Measurements from ENCODE around the gene GCH1.

The GCH1 gene

DNA sequence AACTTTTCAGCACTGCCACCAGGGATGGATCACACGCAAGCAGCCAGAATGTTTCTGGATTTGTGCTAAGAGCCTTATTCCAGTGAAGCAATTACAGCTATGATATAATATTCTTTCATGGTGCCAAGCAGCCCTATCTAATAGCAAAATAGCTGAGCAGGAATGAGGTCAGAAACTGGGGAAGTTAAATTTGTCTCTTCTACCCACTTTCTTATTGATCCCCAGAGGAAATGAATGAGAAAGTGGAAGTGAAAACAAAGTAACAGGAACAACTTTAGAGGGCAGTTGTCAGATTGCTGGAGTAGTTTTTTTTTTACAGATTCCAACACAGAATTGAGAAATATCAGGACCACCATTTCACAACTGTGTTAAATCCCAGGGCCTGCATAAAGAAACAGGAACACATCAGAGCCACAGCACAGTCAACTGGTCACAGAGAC is 44.8 kb downstream of the GCH1 start:
- DNase-seq = no peak

DNA sequence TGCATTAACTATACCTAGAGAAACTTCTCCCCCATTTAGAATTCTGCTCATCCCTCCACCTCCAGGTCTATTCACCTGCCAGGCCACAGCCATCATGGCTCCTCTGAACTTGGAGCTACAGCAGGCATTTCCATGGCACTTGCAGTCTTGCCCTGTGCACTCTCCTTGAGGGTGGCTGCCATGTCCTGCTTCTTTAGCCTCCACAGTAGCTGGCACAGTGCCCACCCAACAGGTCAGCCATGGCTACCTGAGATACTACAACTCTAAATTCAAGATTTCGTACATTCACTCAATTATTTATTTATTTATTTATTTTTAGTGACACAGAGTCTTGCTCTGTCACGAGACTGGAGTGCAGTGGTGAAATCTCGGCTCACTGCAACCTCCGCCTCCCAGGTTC is 46.5 kb downstream of the GCH1 start:
- DNase-seq = no peak

DNA sequence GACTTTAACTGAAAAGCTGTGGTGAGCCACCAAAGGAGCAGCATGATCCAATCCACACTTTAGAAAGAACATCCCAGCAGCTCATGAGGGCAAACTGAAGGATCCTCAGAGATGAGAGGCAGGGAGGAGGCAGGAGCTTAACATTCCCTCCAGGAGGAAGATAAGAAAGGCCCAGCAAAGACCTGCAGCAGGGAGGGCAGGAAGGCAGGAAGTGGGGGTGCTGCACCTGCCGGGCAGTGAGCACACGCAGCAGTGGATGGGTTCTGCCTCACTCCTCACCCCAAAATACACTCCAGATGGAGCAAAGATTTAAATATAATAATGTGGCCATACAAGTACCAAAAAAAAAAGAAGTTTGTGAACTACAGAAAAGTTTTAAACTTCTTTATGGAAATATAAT is 48.4 kb downstream of the GCH1 start:
- no peak for DNase-seq

DNA sequence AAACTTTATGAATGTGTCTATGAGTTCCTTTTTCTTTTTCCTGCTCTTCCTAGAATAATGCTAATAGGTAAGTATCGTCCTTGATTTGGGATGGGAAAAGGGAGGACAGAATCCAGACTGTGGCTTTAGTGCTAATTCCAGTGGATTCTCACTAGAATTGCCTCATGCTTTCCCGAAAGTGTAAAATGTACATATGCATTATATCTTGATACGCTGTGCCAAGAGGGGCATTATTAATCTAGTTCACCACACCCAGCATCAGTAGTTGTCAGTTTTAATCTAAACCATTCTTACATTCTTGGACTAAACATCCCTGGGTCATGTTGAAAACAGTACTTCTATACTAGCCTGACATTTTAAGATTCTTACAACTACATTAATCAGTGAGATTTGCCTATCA is 49.3 kb downstream of the GCH1 start:
- no peak for DNase-seq

DNA sequence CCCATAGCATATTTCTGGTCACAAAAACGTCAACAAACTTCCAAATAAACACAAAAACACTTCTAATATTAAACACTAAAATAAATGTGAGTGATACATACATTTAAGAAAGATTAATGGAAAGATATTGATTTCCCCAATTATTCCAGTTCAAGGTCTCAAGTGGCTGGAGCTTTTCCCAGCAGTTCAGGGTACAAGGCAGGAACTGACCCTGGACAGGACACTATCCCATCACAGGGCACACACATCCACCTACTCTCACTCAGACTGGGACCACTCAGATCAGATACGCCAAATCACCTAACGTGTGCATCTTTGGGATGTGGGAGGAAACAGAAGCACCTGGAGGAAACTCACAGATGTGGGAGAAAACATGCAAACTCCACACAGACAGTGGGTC is 50.4 kb downstream of the GCH1 start:
- no peak for DNase-seq

DNA sequence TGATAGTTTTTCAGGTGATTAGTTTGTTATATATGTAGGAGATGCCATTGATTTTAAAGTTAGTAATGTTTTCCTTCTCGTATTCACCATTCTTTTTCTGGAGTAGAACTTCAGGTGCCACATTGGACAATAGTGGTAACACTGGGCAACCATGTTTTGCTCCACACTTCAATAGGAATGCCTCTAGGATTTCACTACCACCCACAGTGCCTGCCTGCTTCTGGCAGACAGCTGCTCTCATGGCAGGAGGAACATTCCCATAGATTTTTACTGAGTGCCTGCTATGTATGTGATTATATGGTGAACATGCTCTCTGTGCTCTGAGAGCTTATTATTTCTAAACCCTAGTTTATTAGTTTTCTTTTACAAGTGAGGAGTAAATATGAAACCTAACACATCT is 53.7 kb downstream of the GCH1 start:
- DNase-seq = no peak

DNA sequence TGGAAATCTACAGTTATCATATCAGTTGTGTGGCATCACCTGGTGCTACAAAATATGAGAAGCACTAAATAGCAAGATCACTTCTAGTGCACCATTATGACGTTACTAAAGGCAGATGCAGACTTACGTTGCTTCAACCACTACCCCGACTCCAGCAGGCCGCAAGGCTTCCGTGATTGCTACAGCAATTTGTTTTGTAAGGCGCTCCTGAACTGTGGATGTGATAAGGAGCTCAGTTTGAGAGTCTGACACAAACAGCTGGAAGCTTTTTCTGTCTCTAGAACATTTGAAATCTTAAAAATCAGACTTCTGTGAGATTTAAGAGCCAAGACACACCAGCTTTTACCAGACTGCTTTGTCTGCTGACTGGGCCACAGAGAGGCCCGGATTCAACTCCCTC is 57.0 kb downstream of the GCH1 start:
- no peak for DNase-seq

DNA sequence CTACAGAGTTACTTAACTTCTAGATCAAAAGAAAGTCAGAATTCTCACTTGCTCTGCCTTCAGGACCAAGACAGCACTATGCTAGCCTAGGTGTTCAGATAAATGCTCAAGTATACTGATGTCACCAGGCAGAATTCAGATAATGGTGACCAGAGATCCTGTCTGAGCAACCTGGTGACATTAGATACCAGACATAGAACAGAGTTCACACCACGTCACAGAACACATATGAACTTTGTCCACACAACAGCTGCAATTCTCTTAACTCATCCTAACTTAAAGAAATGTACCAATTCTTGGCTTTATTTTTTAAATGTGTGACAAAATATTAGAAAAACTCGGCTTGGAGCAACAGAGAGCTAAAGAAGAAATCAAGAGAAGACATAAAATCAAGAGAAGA is 58.1 kb downstream of the GCH1 start:
- no peak for DNase-seq

DNA sequence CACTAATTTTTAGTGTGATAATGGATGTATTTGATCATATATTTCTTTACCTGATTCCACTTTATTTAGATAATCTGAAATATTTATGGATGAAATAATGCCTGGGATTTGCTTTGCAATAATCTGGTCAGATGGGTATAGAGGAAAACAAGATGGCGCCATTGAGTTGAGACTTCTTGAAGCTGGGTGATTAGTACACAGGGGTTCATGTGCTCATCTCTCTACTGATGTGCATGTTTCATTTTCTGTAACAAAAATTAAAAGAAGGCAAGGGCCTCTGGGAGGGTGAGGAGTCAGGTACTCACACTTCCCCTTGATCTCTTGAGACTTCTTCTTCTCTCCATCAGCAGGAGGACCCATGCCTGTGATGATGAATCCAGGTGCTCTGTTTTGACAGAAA is 61.8 kb downstream of the GCH1 start:
- DNase-seq = no peak

DNA sequence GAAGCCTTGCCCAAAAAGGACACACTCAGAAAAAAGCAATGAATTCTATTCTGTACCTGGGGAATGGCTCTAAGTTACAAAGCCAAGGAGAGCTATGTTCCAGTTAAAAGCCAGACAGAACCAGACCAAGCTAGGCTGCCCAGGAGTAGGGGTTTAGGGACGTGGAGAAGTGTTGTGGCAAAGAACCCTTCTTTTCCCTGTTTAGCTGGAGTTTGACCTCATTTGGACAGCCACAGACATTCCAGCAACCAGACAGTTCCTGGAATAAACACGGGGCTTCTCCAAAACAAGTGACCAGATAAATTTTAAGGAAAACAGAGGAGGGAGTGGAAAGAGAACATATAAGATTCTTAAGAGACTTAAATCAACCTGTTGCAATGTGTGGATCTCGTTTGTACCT is 62.3 kb downstream of the GCH1 start:
- DNase-seq = no peak

DNA sequence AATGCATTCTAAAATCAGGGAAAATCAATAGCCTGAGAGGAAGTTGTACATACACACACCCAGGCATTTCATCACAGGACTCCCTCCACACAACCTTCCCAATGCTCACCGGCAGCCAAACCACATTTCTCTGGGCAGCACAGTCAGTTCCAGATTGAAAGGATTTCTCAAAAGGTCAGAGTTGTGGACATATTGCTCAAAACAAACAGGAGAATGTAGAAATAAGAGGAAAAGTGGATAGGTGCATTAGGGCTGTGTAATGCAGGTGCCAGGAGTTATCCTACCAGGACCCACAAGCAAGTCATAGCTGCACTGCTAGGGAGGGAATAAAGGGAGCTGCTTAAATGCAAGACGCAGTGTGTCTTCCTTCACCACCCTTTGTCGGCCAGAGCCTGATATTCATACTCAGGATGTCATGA is 62.9 kb downstream of the GCH1 start:
- no peak for DNase-seq

DNA sequence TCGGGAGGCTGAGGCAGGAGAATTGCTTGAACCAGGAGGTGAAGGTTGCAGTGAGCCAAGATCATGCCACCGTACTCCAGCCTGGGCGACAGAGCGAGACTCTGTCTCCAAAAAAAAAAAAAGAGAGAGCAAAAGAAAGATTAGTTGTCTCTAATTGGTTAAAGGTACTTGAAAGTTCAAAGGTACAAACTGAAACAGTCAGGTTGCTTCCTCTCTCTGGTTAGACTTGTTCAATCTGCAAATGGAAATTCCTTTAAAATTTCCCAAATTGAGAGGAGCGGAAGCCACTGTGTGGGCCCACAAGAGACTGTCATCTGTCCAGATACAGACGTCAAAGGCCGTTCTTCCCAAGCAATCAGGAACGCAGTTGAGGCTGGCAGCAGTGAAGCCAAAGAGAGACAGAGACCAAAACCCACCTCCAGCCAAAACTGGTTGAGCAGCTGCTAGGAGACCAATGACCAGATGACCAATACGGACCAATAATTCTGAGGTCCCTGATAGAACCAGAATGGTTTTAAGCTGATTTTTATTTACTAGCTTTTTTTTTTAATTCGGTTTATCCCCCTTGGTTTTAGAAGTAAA is 63.6 kb downstream of the GCH1 start:
- DNase-seq = no peak

DNA sequence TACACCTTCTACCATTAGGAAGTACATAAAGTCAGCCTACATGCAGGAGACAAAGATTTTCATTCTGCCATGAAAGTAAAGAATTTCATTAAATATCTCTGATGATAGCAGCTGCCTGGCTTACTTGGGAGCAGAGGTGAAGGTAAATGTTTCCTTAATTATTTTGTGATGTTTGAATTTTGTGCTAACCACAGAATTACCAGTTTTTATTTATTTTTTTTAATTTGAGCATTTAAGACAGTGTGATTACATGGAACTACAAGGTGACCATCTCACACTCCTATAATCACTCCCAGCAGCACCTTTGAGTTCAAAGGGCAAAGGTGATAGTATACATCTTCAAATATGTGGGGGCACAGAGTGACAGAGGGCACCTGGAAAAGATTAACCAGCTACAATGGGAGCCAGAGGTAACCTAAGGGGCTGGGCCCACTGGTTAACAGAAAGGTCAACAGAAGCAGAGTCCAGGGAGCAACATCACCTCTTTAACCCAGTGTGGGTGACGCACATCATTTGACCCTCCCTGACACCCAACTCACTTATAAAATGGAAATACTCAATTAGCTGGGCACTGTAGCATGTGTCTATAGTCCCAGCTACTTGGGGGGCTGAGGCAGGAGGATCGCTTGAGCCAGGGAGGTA is 65.0 kb downstream of the GCH1 start:
- DNase-seq = no peak

DNA sequence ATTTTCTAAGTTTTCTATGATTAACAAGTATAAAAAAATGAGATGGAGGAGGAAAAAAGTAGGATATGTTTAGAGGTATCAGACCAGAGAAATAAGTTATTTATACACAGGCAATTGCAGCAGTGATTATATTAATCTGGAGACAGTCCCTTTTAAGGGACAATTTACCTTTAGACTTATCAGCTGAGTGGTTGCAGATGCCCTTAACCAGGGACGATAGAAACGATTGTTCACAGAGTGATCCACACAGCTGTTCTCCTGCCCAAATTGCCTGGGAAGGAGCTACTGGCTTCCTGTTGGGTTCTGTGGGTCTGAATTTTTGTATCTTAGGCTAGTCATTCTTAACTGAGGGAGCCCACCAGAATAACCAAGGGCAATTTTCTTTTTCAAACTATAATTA is 66.4 kb downstream of the GCH1 start:
- DNase-seq = no peak

DNA sequence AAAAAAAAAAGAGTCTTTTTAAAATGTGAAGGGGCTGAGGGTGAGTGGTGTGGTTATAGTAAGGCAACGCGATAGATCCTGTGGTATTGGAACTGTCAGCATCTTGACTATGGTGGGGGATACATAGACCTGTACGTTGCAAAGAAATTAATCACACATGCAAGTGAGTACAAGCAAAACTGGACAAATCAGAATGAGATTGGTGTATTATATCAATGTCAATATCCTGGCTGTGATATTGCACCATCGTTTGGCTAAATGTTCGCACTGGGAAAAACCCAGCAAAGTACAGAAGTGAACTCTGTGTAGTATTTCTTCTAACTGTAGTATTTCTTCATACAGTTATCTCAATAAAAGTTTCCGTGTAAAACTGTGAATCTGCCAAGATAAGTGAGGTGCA is 67.9 kb downstream of the GCH1 start:
- no peak for DNase-seq

DNA sequence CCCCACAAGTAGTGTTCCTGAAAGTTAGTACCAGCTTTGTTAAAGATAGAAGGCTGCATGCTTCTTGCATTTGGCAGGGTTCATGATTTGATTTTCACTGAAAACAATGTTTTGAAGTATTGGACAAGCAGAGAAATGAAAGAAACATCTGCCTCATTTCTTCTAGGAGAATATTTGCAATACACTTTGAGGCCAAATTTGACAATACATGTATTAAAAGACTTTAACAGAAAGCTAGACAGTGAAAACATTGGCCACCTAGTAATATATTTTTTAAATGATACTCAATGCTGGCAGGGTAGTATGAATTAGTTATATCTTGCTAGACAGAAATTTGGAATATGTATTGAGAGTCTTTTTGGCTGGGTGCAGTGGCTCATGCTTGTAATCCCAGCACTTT is 68.5 kb downstream of the GCH1 start:
- DNase-seq = no peak

DNA sequence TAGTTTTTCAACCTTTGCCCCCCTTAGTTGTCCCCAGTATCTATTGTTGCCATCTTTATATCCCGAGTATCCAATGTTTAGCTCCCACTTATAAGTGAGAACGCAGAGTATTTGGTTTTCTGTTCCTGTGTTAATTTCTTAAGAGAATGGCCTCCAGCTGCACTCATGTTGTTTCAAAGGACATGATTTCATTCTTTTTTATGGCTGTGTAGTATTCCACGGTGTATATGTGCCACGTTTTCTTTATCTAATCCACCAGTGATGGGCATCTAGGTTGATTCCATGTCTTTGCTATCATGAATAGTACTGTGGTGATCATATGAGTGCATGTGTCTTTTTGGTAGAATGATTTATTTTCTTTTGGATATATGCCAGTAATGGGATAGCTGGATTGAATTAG is 72.0 kb downstream of the GCH1 start:
- no peak for DNase-seq

DNA sequence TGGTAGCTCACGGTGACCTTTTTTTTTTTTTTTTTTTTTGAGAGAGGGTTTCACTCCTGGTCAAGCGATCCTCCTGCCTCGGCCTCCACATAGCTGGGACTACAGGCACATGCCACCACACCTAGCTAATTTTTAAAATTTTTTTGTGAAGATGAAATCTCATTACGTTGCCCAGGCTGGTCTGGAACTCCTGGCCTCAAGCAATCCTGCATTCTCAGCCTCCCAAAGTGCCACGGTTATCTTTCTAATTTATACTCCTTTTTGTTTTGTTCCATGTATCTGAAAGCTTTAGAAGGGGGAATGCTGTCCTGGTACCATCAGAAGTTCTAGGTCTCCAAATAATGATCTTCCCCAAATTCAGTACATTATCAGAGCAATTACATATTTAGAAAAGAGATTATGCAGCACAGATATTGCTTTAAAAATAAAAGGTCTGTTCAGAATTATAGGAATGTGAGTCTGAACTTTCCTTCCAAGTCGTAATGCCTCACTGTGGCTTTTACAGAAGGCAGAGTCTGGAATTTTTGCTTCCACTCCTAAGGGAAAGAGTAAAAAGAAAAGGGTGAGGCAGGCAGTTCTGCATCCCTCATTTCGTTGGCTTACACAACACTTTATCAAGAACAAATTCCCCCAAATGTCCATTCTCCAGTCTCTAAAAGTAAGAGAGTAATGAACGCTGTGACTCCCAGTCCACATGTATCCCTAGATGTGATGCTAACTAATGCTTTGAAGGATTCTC is 73.0 kb downstream of the GCH1 start:
- DNase-seq = no peak

DNA sequence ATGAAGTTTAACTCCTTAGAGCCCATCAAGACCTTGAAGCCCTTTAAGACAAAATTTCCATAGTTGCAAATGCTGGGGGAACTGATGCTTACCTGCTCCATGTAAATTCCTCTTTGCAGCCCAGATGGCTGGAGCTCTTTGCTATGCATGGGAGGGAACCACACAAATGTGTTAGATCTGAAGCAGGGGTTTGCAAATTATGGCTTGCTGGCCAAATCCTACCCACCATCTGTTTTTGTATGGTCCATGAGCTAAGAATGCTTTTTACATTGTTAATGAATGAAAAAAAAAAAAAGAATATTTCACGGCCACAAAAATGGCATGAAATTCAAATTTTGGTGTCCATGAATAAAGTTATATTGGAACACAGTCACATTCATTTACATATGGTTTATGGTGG is 74.6 kb downstream of the GCH1 start:
- no peak for DNase-seq

DNA sequence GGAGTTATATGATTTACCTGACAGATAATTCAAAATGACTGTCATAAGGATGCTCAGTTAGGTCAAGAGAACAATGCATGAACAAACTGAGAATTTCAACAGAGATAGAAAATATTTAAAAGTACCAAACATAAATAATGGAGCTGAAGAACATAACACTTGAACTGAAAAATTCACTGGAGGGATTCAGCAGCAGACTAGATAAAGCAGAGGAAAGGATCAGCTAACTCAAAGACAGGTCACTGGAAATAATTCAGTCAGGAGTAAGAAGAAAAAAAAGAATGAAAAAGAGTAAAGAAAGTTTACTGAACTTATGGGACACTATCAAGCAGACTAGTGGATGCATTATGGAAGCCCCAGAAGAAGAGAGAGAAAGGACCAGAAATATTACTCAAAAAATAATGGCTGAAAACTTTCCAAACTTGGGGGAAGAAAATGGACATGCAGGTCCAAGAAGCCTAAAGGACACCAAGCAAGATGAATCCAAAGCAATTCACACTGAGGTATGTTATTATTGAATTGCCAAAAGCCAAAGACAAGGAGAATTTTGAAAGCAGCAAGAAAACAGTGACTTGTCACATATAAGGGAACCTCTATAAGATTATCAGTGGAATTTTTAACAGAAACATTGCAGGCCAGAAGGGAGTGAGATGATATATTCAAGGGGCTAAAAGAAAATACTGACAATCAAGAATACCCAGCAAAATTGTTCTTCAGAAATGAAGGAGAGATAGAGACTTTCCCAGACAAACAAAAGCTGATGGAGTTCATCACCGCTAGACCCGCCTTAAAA is 78.7 kb downstream of the GCH1 start:
- DNase-seq = no peak

DNA sequence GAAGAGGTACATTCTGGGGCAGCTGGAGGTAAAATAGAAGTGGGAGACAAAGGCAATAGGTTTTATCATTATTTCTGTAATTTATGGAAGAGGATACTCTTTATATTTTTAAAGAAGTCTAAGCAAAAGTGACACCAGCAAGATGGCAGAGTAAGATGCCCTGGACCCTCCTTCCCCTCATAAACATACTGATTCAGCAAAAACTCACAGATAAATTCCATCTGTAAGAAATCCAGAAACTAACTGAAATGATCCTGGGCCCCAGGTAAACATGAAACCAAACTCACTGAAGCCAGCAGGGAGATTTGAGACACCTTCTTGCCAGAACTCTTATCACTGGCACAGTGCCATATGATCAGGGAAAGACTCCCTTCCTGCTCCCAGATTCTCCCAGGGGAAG is 79.9 kb downstream of the GCH1 start:
- DNase-seq = no peak

DNA sequence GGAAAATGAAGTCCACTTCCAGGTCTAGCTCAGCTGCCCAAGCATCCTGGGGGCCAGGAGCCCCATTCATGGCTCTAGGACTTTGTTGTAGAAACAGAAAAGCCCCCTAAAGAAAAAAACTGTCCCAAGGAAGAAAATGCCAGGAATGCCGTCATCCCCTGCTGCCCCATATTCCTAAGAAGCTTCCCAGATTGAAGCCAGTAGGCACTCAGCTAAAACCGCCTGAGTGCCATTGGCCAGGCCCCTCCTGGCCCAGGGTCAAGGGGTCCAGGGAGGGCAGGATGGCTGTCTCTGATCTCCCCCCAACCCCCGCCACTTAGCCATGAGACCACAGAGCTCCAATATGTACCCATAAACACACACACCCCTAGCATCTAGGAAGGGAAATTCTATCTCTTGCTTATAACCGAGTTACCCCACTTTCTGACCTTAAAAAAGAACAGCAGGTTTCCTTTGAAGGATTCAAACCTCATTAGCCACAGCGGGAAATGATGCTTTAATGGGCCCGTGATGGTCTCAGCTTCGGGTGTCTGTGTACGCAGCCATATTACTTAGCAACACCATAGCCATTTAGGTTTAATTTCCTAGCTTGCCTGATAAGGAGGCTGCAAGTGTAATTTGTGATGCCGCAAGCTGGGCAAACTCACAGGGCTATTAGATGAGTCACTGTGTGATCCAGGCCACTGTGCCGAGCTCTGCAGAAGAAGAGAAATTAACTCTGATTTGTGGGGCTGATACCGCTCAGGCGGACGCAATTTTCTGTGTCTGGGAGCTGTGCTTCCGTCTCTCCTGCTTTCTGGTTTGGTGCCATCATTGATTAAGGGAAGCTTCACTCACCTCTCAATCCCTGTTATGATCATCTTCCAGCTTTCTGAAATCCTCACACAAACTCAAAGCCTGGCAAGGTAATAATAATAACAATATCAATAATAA is 84.2 kb downstream of the GCH1 start:
- DNase-seq = no peak

DNA sequence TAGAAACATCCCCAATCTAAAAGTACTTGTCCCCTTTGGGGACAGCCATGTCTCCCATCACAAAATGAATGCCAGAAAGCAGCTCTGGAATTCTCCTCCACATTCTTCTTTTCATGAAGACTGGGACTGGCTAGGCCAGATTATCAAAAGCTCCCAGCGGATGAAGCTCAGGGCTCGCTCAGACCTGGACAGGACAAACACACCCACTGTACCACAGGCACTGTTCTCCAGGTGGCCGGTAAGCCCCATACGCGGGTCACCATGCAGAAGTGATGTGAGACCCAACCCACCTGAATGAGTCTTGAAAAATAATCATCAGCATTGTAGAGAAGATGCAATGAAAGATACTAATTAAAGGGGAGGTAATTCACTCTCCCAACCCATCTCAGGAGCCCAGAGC is 85.1 kb downstream of the GCH1 start:
- no peak for DNase-seq

All from activated effector memory CD4-positive, alpha-beta T cell treated with Interleukin-2 at 50 U/mL for 16 hours (primary cell).